ENCODE data around the gene PRR18. TPM values are rescaled to one million over a fixed set of nuclear protein-coding genes. Genes with fewer than 3 reads are reported as not detected.

PRR18 gene
- total and polyA plus RNA-seq, 2 donors (not counting 1 experiment from before 2014, with no cell fraction given), result not detected

DNA sequence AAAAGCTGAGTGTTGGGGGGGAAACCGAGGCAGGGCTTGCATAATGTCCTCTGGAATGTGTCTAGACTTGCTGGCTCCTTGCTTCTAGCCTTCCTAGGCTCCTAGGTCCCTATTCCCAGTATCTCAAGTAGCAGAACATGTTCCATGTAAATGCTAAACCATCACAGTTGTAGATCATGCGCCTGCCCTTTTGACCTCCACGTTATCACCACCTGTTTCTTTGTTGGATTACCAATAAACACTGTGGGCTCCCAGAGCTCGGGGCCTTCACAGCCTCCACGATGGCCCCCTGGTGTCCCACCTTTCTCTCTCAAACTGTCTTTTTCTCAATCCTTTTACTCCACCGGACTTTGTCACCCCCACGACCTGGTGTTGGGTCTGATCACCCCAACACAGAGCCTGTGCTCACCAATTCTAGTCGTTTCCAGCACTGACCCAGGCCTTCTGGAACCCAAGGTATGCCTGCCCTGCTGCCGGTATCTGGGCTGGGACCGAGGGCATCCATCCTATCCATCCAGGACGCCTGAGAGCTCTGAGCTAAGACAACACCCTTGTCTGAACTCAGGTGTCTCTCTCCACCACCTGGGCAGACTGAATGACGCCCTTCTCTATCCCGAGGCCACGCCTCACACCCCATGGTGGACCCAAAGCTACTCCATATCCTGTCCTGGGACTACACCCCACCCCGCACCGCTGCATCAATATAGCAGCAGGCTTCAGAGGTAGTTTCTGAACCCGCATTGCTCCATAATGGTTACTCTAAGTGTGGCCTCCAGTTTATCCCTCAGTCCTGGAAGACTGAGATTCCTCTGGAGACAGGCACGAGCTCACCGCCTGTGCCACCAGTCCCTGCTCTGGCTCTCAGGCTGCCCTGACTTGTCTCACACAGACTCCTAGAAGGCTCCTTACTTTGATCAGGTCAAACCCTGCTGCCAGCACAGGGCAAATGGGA is 9.3 kb upstream of the PRR18 start:
- Histone ChIP-seq H3K27me3 (ENCODE audit: control insufficient read depth, insufficient read depth, low read length) (no peaks in the 10 kb centered on the region), H2AFZ (ENCODE audit: low read length) (no peak overlapping the region), H3K36me3 (ENCODE audit: control insufficient read depth, insufficient read depth, low read length) (peaks cover 2% of the 10 kb centered on the region), H4K20me1 (ENCODE audit: control insufficient read depth, extremely low read depth, insufficient read depth, low read length) (no peaks in the 10 kb centered on the region), H3K4me2 (ENCODE audit: extremely low read depth, insufficient read depth, low read length) (no peak overlapping the region), H3K9me3 (ENCODE audit: control insufficient read depth, insufficient read depth, low read depth, low read length) (no peaks in the 10 kb centered on the region), H3K79me2 (ENCODE audit: control insufficient read depth, insufficient read depth, low read length) (no peaks in the 10 kb centered on the region), H3K27ac (ENCODE audit: insufficient read depth, low read length) (no peak overlapping the region), H3K4me1 (ENCODE audit: control insufficient read depth, extremely low read depth, insufficient read depth, low read length) (no peaks in the 10 kb centered on the region), H3K4me3 (replicated peaks in 1 of 4; ENCODE audit: control extremely low read depth in 1 of 4, insufficient read depth in 1 of 4, low read depth in 3 of 4, low read length in 4 of 4) (no peak overlapping the region), H3K9ac (ENCODE audit: insufficient read depth, low read length) (no peak overlapping the region)
- TF ChIP-seq, protein P1, sequence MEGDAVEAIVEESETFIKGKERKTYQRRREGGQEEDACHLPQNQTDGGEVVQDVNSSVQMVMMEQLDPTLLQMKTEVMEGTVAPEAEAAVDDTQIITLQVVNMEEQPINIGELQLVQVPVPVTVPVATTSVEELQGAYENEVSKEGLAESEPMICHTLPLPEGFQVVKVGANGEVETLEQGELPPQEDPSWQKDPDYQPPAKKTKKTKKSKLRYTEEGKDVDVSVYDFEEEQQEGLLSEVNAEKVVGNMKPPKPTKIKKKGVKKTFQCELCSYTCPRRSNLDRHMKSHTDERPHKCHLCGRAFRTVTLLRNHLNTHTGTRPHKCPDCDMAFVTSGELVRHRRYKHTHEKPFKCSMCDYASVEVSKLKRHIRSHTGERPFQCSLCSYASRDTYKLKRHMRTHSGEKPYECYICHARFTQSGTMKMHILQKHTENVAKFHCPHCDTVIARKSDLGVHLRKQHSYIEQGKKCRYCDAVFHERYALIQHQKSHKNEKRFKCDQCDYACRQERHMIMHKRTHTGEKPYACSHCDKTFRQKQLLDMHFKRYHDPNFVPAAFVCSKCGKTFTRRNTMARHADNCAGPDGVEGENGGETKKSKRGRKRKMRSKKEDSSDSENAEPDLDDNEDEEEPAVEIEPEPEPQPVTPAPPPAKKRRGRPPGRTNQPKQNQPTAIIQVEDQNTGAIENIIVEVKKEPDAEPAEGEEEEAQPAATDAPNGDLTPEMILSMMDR (conservative IDR thresholded peaks at IDR 0.05 in 1 of 2, IDR thresholded peaks at IDR 0.05 in 1 of 2; ENCODE audit: low read depth in 1 of 2, low read length in 2 of 2), result no peak
- TF ChIP-seq EZH2 (IDR thresholded peaks at IDR 0.05; ENCODE audit: low read length, missing control alignments), result no peak
- DNase-seq (ENCODE audit: low read depth in 2 of 2), result no peak

DNA sequence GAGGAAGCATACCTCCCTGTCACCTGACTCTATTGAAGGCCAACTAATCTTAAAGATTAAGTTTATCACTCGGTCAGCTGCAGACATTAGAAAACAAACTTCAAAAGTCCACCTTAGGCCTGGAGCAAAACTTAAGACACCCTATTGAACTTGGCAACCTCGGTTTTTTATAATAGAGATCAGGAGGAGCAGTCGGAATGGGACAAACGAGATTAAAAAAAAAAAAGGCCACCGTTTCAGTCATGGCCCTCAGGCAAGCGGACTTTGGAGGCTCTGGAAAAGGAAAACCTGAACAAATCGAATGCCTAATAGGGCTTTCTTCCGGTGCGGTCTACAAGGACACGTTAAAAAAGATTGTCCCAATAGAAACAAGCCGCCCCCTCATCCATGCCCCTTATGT is 7.2 kb upstream of the PRR18 start:
- H3K27me3 ChIP-seq (ENCODE audit: control insufficient read depth, insufficient read depth, low read length), result no peaks in the 10 kb centered on the region
- DNase-seq (ENCODE audit: low read depth in 2 of 2), result no peak
- H3K4me2 ChIP-seq (ENCODE audit: extremely low read depth, insufficient read depth, low read length), result no peak overlapping the region
- no peaks in the 10 kb centered on the region for H3K4me1 ChIP-seq (ENCODE audit: control insufficient read depth, extremely low read depth, insufficient read depth, low read length)
- H4K20me1 ChIP-seq (ENCODE audit: control insufficient read depth, extremely low read depth, insufficient read depth, low read length), result no peaks in the 10 kb centered on the region
- no peak overlapping the region for H3K27ac ChIP-seq (ENCODE audit: insufficient read depth, low read length)
- H3K4me3 ChIP-seq (replicated peaks in 1 of 4; ENCODE audit: control extremely low read depth in 1 of 4, insufficient read depth in 1 of 4, low read depth in 3 of 4, low read length in 4 of 4), result no peak overlapping the region
- H3K9me3 ChIP-seq (ENCODE audit: control insufficient read depth, insufficient read depth, low read depth, low read length), result no peaks in the 10 kb centered on the region
- peaks cover 2% of the 10 kb centered on the region for H3K36me3 ChIP-seq (ENCODE audit: control insufficient read depth, insufficient read depth, low read length)
- no peaks in the 10 kb centered on the region for H3K79me2 ChIP-seq (ENCODE audit: control insufficient read depth, insufficient read depth, low read length)
- H3K9ac ChIP-seq (ENCODE audit: insufficient read depth, low read length), result no peak overlapping the region
- H2AFZ ChIP-seq (ENCODE audit: low read length), result no peak overlapping the region
- TF ChIP-seq EZH2 (IDR thresholded peaks at IDR 0.05; ENCODE audit: low read length, missing control alignments), result no peak
- TF ChIP-seq, protein P1 (conservative IDR thresholded peaks at IDR 0.05 in 1 of 2, IDR thresholded peaks at IDR 0.05 in 1 of 2; ENCODE audit: low read depth in 1 of 2, low read length in 2 of 2), result no peak

DNA sequence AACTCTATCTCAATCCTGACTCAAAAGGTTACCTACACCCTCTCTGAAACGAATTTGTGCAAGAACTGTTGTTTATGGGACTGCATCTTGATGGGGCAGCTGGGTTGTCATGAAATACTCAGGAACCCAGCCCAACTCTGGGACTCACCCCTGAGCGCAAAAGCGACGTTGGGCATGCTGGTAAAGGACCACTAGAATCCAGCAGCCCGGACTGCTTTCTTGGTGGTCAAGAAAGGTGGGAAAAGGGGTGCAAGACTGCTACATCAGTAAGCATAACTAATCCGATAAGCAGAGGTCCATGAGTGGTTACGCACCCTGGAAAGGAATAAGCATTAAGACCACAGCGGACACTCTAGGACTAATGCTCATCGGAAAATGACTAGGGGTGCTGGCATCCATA is 6.3 kb upstream of the PRR18 start:
- no peak overlapping the region for H3K9ac ChIP-seq (ENCODE audit: insufficient read depth, low read length)
- H3K79me2 ChIP-seq (ENCODE audit: control insufficient read depth, insufficient read depth, low read length), result no peaks in the 10 kb centered on the region
- H2AFZ ChIP-seq (ENCODE audit: low read length), result no peak overlapping the region
- H4K20me1 ChIP-seq (ENCODE audit: control insufficient read depth, extremely low read depth, insufficient read depth, low read length), result no peaks in the 10 kb centered on the region
- DNase-seq (ENCODE audit: low read depth in 2 of 2), result no peak
- H3K27me3 ChIP-seq (ENCODE audit: control insufficient read depth, insufficient read depth, low read length), result peaks cover 5% of the 10 kb centered on the region
- no peaks in the 10 kb centered on the region for H3K9me3 ChIP-seq (ENCODE audit: control insufficient read depth, insufficient read depth, low read depth, low read length)
- H3K36me3 ChIP-seq (ENCODE audit: control insufficient read depth, insufficient read depth, low read length), result no peaks in the 10 kb centered on the region
- H3K27ac ChIP-seq (ENCODE audit: insufficient read depth, low read length), result no peak overlapping the region
- TF ChIP-seq, protein P1 (conservative IDR thresholded peaks at IDR 0.05 in 1 of 2, IDR thresholded peaks at IDR 0.05 in 1 of 2; ENCODE audit: low read depth in 1 of 2, low read length in 2 of 2), result no peak
- no peak for TF ChIP-seq EZH2 (IDR thresholded peaks at IDR 0.05; ENCODE audit: low read length, missing control alignments)
- no peaks in the 10 kb centered on the region for H3K4me1 ChIP-seq (ENCODE audit: control insufficient read depth, extremely low read depth, insufficient read depth, low read length)
- H3K4me2 ChIP-seq (ENCODE audit: extremely low read depth, insufficient read depth, low read length), result no peak overlapping the region
- no peak overlapping the region for H3K4me3 ChIP-seq (replicated peaks in 1 of 4; ENCODE audit: control extremely low read depth in 1 of 4, insufficient read depth in 1 of 4, low read depth in 3 of 4, low read length in 4 of 4)

Measured in fibroblast of lung (primary cell).